HUES48 (cell line): ENCODE measurements around the gene CNIH1.
"Not testable (repeated sequence)": the region's sequence is repeated elsewhere in the genome, so short reads cannot be mapped to it uniquely, and the experiment has no call there.

Source experiments
- H3K27ac ChIP-seq: one replicate; pipeline ENCODE4 v1.7.0; 2013; ENCODE audit warnings: low read depth, low read length, inconsistent platforms
- H3K27me3 ChIP-seq: 2 replicates; pipeline ENCODE4 v1.6.1; 2013; ENCODE audit warnings: mild to moderate bottlenecking, low read length; ENCODE audit not compliant: control insufficient read depth, insufficient read depth
- H3K36me3 ChIP-seq: 2 replicates; pipeline ENCODE4 v1.6.1; 2013; ENCODE audit warnings: low read length; ENCODE audit not compliant: control insufficient read depth, insufficient read depth
- H3K4me1 ChIP-seq: 2 replicates; pipeline ENCODE4 v1.6.1; 2013; ENCODE audit warnings: mild to moderate bottlenecking, low read length; ENCODE audit not compliant: control insufficient read depth, insufficient read depth
- H3K4me3 ChIP-seq: 2 replicates; pipeline ENCODE4 v1.5.1; 2013; ENCODE audit warnings: mild to moderate bottlenecking, low read depth, low read length
- H3K9ac ChIP-seq: 2 replicates; pipeline ENCODE4 v1.6.1; 2013; ENCODE audit warnings: mild to moderate bottlenecking, low read depth, low read length, moderate library complexity
- H3K9me3 ChIP-seq: 2 replicates; pipeline ENCODE4 v1.6.1; 2013; ENCODE audit warnings: low read length; ENCODE audit not compliant: control insufficient read depth, insufficient read depth

The CNIH1 gene

GRCh38 chr14:54428527-54428926 lies 12.6 kb downstream of the CNIH1 start:
- Histone ChIP-seq H3K9me3 (no peaks in the 10 kb centered on the region), H3K4me1 (peaks cover 11% of the 10 kb centered on the region), H3K36me3 (peaks cover 73% of the 10 kb centered on the region), H3K9ac (no peak overlapping the region), H3K27me3 (no peaks in the 10 kb centered on the region), H3K4me3 (no peak overlapping the region), H3K27ac (no peak overlapping the region)

DNA sequence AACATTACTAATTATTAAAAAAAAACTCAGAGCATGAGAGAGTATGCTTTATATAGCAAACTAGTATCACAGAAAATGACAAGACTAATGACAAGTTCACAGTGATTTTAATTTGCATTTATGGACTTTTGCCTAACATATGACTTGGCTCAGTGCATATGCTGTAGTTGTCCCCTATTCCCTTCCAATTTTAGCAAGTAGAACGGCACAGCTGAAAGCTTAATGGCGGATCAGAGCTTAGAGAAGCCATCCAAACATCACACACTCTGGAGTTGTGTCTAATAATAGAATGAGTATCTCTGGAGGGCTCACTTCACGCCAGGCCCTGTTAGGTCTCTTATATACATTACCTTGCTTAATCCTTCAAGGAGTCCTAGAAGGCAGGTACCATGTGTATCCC lies 13.3 kb downstream of the CNIH1 start:
- Histone ChIP-seq H3K9ac (no peak overlapping the region), H3K4me1 (peaks cover 4% of the 10 kb centered on the region), H3K9me3 (no peaks in the 10 kb centered on the region), H3K27ac (no peak overlapping the region), H3K27me3 (no peaks in the 10 kb centered on the region), H3K36me3 (peaks cover 73% of the 10 kb centered on the region), H3K4me3 (no peak overlapping the region)

GRCh38 chr14:54425537-54426274 lies 15.5 kb downstream of the CNIH1 start:
- H3K27me3 ChIP-seq, result no peaks in the 10 kb centered on the region
- no peak overlapping the region for H3K9ac ChIP-seq
- H3K9me3 ChIP-seq, result no peaks in the 10 kb centered on the region
- no peak overlapping the region for H3K4me3 ChIP-seq
- peaks cover 62% of the 10 kb centered on the region for H3K36me3 ChIP-seq
- H3K4me1 ChIP-seq, result no peaks in the 10 kb centered on the region
- H3K27ac ChIP-seq, result no peak overlapping the region

GRCh38 chr14:54425068-54425467 lies 16.1 kb downstream of the CNIH1 start:
- no peak overlapping the region for H3K27ac ChIP-seq
- no peaks in the 10 kb centered on the region for H3K9me3 ChIP-seq
- peaks cover 4% of the 10 kb centered on the region; the same call in 1 of the 2 replicates for H3K4me1 ChIP-seq
- H3K27me3 ChIP-seq, result no peaks in the 10 kb centered on the region
- H3K9ac ChIP-seq, result no peak overlapping the region
- H3K36me3 ChIP-seq, result peaks cover 56% of the 10 kb centered on the region
- no peak overlapping the region for H3K4me3 ChIP-seq

DNA sequence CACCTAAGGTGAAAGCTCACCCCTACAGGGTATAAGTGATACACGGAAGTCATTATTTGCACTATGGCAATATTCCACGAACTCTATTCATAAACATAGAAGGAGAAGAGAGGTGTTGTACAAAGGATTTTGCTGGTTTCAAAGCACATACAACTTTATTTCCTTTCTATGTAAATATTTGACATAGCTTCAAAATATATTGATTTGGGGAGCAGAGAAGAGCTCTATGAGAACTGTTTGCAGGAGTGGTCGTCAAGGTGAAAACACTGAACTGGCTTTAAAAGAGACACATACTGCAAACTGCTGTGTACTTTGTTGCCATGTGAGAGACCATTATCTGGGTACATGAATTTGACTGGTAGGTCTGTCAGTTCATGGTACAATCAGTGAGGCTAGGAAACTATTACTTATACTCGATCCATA lies 16.7 kb downstream of the CNIH1 start:
- Histone ChIP-seq H3K4me1 (peaks cover 4% of the 10 kb centered on the region; the same call in 1 of the 2 replicates), H3K27me3 (no peaks in the 10 kb centered on the region), H3K4me3 (no peak overlapping the region), H3K27ac (no peak overlapping the region), H3K36me3 (peaks cover 55% of the 10 kb centered on the region), H3K9me3 (no peaks in the 10 kb centered on the region), H3K9ac (no peak overlapping the region)

- Histone ChIP-seq H3K4me1 (peaks cover 4% of the 10 kb centered on the region; the same call in 1 of the 2 replicates), H3K9me3 (no peaks in the 10 kb centered on the region), H3K27me3 (no peaks in the 10 kb centered on the region), H3K9ac (no peak overlapping the region), H3K36me3 (peaks cover 53% of the 10 kb centered on the region), H3K4me3 (no peak overlapping the region), H3K27ac (no peak overlapping the region)
Observed at GRCh38 chr14:54423991-54424390, 17.2 kb downstream of the CNIH1 start.

- Histone ChIP-seq H3K27ac (peak overlapping the region; percentile 0), H3K4me1 (peaks cover 4% of the 10 kb centered on the region; the same call in 1 of the 2 replicates), H3K9ac (no peak overlapping the region), H3K36me3 (peaks cover 24% of the 10 kb centered on the region), H3K9me3 (no peaks in the 10 kb centered on the region), H3K4me3 (no peak overlapping the region), H3K27me3 (no peaks in the 10 kb centered on the region)
Observed at GRCh38 chr14:54420478-54421142, 20.6 kb downstream of the CNIH1 start.

- Histone ChIP-seq H3K4me3 (no peak overlapping the region), H3K9me3 (no peaks in the 10 kb centered on the region), H3K27ac (no peak overlapping the region), H3K27me3 (no peaks in the 10 kb centered on the region), H3K36me3 (peaks cover 49% of the 10 kb centered on the region), H3K4me1 (no peaks in the 10 kb centered on the region), H3K9ac (no peak overlapping the region)
Observed at GRCh38 chr14:54411371-54411770, 29.8 kb downstream of the CNIH1 start.

- Histone ChIP-seq H3K9me3 (no peaks in the 10 kb centered on the region), H3K36me3 (peaks cover 49% of the 10 kb centered on the region), H3K4me3 (no peak overlapping the region), H3K27ac (no peak overlapping the region), H3K27me3 (no peaks in the 10 kb centered on the region), H3K9ac (no peak overlapping the region), H3K4me1 (no peaks in the 10 kb centered on the region)
Observed at GRCh38 chr14:54410215-54410614, 31.0 kb downstream of the CNIH1 start.

DNA sequence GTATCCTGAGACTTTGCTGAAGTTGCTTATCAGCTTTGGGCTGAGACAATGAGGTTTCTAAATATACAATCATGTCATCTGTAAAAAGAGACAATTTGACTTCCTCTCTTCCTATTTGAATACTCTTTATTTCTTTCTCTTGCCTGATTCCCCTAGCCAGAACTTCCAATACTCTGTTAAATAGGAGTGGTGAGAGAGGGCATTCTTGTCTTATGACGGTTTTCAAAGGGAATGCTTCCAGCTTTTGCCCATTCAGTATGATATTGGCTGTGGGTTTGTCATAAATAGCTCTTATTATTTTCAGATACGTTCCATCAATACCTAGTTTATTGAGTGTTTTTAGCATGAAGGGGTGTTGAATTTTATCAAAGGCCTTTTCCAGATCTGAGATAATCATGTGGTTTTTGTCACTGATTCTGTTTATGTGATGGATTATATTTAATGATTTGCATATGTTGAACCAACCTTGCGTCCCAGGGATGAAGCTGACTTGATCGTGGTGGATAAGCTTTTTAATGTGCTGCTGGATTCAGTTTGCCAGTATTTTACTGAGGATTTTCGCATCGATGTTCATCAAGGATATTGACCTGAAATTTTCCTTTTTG lies 37.7 kb downstream of the CNIH1 start:
- H3K9ac ChIP-seq, H3K4me3 ChIP-seq, H3K4me1 ChIP-seq, H3K27me3 ChIP-seq, H3K9me3 ChIP-seq, H3K27ac ChIP-seq: not testable (repeated sequence)
- peaks cover 22% of the 10 kb centered on the region for H3K36me3 ChIP-seq

DNA sequence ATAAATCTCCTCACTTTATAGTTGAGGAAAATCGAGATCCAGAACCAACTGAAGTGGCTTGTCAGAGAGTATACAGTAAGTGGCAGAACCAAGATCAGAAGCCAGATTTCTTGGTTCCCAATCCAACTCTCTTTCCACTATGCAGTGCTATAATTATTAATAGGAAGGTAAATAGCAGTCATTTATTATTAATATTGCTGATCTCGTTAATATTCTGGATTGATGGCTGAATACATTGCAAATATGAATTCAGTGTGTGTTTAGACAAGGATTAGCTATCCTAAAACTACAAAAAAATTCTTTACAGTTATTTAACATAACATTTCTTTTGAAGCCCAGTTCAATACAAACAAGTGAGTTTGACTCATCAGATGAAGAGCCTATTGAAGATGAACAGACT lies 41.6 kb downstream of the CNIH1 start:
- peaks cover 10% of the 10 kb centered on the region for H3K36me3 ChIP-seq
- no peaks in the 10 kb centered on the region; the same call in 1 of the 2 replicates for H3K4me1 ChIP-seq
- H3K4me3 ChIP-seq, result no peak overlapping the region
- no peak overlapping the region for H3K9ac ChIP-seq
- peaks cover 9% of the 10 kb centered on the region; the same call in 1 of the 2 replicates for H3K27me3 ChIP-seq
- H3K27ac ChIP-seq, result no peak overlapping the region
- H3K9me3 ChIP-seq, result no peaks in the 10 kb centered on the region
